HG02884 (cell line): ENCODE results near the gene CRAMP1.

Source experiments
- ATAC-seq: cut with Tn5 transposase; IDR thresholded peaks from one replicate; pipeline ENCODE4 v1.9.1; 2021; ENCODE audit warnings: mild to moderate bottlenecking, moderate library complexity; ENCODE audit not compliant: unreplicated experiment

Gene CRAMP1

DNA sequence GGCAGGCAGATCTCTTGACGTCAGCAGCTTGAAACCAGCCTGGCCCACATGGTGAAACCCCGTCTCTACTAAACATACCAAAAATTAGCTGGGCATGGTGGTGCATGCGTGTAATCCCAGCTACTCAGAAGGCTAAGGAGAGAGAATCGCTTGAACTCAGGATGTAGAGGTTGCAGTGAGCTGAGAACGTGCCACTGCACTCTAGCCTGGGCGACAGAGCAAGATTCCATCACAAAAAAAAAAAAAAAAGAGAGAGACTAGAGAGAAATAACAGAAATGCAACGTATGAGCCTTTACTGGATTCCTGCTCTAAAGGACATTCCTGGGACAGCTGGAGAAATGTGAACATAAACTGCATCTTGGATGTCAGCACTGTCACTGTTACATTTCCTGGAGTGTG, 11.1 kb upstream of the CRAMP1 start:
- no peak for ATAC-seq

DNA sequence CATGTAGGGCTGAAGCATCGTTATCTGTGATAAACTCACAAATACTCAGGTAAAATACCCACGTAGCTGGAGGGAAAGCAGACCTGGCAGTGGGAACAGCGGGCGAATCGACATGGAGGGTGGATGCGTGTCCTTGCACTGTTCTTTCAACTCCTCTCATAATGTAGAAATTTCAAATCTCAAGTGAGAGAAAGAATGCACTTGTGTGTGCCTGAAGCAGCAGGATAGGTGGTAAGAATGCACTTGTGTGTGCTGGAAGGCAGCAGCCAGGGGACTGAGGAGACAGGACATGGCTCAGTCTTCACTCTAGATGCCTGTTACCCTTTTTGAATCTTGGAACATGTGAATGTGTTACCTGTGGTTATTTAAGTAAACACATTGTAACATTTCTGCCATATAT, 10.7 kb upstream of the CRAMP1 start:
- no peak for ATAC-seq

DNA sequence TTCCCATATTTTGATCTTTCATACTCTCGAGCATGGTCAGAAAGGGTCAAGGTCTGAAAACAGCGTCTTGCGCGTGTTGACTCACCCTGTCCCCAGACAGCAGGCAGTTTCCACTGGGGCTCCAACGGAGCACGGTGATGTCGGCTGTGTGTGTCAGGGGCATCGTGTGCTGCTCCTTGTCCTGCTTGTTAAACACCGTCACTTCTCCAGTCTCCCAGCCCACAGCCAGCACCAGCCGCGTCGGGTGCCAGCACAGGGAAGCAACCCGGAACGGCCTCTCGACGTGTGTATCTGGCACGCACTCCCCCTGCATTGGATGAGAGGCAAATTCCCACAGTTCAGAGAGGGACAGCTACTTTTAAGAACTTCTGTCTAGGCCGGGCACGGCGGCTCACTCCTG, 9.9 kb upstream of the CRAMP1 start:
- no peak for ATAC-seq

DNA sequence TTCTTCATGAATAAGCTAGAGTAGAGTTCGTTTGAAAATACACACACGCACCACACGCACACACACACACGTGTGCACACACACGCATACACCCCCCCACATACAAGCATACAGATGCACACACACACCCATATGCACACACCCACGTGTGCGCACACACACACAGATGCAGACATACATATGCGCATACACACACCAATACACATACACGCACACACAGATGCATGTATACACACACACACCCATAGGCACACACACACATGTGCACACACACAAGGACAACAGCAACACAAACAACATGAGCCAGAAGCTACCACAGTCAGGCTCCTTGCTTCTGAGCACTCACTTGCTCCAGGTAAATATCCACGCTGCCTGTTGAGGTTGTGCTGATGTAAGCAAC, 5.4 kb upstream of the CRAMP1 start:
- ATAC-seq = no peak

DNA sequence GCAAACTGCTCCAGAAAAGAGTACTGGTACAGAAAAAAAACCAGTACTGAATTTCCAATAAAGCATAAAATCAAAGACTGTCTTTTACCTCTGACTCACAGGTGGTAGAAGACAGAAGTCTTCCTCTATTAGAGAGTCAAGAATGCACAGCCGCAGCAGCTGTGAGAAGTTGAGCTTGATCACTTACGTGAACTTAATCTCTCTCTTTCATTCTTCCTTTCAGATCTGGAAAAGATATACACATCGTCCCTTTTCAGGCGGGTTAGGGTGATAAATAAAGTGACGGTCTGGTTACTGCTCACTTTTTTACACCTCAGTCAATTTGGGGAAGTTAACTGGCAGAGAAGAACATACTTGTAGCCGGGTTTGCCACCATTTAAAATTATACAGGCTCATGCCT, 4.2 kb upstream of the CRAMP1 start:
- ATAC-seq = no peak

DNA sequence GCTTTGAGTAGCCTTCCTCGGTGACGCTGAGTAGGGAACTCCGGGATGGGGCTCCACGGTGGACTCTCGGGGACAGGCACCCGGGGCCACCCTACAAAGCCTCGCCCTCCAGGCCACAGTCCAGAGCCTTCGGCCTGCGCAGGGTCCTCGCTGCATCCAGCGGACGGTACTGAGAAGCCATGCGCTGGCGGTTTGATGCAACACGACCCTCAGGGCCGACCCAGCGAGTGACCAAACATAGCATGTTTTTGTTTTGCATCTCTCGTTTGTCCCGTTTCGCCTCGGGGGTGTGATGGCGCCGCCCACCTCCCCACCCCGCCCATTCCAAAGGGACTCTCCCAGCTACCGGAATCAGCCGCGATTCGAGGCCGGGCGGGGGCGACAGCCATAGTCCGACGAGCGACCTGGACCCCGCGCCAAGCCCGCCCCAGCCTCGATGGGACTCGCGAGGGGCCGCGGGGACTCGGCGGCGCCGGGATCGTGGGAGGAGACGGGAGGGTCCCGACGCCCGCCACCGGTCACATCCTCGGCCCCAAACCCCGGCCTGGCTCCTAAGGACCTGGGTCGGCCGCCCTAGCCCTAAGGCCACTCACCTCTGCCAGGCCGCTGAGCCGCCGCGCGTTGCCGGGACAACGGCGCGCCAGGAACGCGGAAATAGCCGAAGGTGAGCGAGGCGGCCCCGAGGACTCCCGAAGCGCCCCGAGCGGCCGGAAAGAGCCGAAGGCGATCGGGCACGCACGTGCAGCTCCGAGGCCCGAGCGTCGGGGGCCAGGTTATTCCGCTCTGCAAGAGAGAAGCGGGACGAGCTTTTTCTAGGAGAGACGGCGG, 1.9 kb upstream of the CRAMP1 start:
- ATAC-seq = no peak

DNA sequence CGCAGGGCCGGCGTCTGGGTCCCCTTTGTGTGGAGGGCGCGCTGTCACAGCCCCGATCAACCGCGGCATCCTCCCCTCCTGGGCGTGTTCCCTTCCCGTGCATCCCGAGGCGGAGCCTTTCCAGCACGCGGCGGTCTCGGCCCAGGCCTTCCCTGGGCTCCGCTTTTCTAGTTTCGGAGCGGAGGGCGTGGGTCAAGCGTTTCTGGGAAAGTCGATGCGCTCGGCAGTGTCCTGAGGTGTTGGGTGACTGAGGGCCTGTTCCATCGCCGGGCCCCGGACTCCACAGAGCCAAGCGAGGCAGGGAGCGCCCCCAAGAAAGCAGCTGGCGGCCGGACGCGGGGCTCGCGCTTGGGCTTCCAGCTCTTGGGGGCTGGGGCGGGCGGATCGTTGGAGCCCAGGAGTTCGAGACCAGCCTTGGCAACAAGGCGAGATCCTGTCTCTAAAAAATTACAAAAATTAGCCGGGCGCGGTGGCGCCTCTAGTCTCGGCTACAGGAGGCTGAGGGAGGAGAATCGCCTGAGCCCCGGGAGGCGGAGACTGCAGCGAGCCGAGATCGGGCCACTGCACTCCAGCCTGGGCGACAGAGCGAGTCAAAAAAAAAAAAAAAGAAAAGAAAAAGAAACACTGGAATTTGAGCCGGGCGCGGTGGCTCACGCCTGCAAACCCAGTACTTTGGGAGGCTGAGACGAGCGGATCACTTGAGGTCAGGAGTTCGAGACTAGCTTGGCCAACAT, 1.1 kb upstream of the CRAMP1 start:
- ATAC-seq = no peak

DNA sequence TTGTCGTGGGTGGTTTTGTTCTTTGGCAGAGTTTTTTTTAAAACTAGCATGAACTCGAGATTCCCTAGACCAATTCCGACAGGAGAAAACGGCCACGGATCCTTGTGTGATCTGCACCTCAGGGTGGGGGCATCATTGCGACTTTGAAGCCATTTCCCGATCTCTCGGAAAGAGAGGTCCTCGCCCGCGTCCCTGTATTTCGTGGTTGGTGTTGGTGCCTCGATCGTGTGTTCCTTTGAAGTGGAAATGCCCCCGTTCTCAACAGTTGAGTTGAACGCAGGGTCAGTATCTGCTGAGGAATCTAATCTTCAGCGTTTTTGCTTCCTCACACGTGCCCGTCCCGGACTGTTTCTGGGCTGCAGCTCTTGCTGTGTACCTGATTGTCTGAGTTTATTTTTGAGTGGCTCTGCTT, 1.1 kb downstream of the CRAMP1 start:
- no peak for ATAC-seq

DNA sequence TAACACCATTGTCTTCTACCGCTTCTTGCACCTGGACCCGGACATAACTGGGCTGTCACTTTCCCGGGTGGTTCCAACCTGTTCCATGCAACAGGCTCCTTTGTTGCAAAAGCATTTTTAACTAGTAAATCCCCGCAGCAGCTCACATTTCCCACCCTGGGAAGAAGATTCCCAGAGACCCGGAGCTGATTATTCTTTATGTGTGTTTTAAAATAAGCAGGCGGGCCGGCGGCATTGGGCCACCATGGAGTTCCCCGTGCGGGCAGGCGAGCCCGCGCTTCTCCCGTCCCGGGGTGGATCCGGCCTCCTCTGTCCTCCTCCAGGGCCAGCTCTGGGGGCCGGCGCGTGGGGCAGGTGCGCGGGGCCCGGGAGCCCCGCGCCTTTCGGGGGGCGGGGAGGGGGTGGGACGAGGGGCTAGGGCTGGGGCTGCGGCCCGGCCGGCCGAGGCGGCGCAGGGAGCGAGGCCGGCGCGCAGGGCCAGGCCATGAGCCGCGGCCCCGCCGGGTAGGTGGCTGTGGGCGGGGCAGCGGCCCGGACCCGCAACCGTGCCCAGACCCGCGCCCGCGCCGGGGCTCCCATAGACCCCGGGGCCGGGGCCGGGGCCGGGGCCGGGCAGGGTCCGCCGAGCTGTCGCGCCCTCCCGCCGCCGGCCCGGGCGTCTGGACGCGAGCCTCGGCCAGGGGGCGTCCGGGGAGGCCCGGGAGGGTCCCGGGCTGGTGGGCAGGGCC, 1.7 kb downstream of the CRAMP1 start:
- ATAC-seq = no peak

DNA sequence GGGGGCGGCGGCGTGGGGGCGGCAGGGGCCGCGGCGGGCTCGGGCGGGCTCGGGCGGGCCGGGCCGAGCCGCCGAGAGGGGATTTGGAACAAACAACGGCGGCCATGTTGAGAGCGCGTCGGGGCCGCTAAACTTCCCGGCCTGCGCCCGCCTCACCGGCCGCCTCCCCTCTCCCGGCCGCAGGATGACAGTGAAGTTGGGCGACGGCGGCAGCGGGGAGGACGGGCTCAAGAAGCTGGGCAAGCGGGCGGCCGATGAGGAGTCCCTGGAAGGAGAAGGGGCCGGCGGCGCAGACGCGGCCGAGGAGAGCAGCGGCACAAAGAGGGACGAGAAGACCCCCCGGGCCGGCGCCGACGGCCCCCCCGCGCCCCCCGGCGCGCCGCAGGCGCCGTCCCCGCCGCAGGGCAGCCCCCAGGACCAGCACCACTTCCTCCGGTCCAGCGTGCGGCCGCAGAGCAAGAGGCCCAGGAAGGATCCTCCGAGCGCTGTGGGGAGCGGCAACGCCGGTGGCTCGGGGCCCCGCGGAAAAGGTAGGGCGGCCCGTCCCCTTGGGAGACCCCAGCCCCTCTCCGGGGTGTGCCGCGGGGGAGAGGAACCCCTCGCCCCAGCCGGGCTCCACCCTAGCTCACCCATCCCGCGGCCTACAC, 2.4 kb downstream of the CRAMP1 start:
- ATAC-seq = no peak

DNA sequence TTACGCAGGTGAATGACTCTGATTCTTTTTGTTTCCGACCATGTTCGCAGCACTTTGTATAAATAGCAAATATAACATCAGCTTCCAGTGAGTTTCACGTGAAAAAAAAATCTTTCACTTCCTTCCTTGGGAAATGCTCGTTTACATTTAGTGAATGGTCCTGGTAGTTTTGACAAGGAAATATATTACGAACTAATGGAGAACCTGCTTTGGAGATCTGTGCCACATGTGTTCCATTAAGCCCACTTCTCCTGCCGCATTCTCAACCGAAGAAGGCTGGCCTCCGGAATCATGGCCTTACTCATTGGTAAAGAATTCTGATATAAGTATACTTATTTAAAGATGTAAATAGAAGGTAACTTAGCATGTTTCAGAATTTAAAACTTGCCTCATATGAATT, 3.6 kb downstream of the CRAMP1 start:
- ATAC-seq = no peak

DNA sequence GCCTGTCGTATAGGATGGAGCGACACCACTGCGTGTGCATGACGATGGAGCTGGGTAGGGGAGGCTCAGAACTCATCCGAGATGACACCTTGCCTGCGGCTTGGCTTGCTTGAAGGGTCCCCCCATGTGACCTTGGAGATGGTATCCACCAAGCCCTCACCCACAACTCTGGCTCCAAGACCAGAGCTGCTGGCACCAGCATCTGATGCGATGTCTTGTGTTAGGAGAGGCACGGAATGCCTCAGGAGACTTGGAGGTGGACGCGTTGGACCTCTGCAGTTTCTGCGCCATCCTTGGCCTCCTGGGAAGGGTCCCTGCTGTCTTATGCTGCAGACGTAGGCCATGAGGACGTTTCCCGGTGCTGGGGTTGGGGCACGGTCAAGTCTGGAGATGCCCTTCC, 7.8 kb downstream of the CRAMP1 start:
- no peak for ATAC-seq

DNA sequence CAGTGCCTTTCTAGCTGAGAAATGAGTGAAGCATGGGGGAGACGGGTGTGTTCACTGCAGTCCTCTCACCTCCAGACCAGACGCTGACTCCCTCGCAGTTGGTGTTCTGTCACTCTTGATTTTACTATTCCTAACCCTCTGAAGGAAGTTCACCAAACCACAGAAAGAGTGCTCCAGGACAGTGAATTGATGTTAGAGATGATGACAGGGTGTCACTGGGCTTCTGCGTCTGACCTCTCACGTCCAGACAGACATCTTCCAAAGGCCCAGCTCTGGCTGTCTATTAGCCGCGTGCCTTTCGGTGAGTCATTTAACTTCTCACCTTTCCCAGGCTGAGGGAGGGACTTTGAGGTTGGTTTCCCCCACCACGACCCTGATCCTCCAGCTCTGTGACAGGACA, 8.2 kb downstream of the CRAMP1 start:
- ATAC-seq = no peak

DNA sequence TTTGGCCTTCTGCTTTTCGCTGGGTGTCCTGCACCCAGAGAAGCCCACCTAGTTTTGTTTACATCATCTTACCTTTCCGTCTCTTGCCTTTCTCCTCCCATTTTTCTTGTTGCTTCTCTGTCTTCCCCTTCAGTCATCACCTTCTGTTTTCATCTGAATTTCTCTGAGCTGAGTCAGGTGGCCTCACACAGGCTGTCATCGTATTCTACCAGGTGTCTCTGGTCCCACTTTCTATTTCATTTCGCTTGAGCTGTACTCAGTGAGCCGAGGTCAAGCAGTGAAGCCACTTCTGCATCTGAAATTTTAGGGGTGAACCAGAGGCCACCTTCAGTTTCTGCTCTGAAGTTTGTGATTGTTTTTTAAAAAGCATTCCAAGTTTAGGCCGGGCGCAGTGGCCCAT, 9.7 kb downstream of the CRAMP1 start:
- ATAC-seq = no peak

DNA sequence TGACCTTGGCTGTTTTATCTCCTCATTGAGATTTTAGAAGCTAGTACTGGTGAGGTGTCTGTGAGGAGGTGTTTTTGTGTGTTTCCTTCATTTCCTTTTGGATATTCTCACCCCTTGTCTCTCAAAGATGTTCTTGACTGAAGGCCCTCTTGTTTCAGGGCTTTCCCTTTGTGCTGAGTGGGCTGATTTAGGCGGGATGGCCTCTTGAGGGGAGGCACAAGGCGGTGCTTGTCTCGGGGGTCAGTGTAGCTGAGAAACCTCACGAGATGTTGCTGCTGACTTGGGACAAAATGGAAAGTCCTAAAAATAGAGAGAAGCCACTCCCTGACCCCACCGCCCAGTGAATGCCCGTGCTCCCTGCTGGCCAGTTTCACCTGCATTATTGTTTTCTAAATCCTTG, 14.2 kb downstream of the CRAMP1 start:
- ATAC-seq = no peak

DNA sequence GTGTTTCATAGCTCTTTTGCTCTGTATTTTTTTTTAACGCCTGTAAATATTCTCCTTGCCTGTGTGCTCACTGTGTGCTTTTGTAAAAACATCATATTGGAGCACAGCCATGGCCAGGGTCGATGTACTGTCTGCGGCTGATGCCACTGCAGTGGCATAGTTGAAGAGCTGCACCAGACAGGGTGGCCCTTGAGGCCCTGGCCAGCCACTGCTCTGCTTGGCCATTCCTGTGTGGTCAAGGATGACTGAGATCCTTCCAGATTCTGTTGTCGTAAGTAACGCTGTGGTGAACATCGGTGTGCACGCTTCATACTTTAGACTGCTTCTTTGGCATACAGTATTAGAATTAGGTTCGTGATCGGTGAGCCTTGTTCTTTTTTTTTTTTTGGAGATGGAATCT, 14.6 kb downstream of the CRAMP1 start:
- no peak for ATAC-seq

DNA sequence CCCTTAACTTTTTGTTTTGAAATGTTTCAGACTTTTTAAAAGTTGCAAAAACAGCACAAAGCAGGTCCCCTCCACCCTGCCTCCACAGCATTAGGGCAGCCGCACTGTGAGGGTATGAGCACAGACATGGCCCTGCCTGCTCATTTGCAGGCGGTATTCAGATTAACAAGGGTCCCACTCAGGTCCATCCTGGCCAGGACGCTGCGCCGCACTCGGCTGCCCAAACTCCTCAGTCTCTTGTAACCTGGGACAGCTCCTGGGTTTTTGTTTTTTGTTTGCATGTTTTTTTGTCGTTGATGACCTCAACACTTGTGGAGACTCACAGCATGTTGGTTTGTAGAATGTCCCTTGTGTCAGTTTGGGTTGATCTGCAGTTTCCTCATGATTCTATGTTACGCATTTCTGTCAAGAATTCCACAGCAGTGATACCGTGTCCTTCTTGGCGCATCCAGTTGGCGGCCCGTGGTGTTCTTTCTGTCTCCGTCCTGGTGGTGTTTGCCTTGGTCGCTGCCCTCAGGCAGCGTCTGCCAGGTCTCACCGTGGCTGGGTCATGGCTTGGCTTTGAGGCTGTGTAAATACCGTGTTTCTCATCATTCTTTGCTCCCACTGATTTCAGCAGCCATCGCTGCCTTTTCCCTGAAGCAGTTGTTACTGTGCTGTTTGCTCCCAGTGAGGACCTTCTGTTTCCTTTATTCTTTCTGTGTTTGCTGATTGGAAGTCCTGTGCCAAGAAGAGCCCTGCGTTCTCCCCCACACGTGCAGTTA, 18.5 kb downstream of the CRAMP1 start:
- ATAC-seq = no peak

DNA sequence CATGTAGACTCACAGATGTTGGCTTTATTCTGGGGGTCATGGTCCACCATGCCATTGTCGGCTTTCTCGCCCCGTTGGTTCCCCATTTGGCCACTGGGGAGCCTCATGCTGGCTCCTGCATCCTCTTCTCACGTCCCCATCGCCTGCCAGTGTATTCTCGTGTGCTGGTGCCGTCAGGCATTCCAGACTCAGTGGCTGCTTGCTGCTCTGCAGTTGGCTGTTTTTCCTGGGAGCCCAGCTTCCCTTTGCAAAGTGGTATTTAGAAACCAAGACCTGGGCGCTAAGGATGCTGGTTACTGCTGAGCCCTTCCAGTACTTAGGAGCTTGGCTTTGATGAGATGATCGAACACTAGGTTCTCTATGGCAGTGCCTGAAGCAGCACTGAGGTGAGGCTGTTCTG, 19.1 kb downstream of the CRAMP1 start:
- ATAC-seq = no peak

DNA sequence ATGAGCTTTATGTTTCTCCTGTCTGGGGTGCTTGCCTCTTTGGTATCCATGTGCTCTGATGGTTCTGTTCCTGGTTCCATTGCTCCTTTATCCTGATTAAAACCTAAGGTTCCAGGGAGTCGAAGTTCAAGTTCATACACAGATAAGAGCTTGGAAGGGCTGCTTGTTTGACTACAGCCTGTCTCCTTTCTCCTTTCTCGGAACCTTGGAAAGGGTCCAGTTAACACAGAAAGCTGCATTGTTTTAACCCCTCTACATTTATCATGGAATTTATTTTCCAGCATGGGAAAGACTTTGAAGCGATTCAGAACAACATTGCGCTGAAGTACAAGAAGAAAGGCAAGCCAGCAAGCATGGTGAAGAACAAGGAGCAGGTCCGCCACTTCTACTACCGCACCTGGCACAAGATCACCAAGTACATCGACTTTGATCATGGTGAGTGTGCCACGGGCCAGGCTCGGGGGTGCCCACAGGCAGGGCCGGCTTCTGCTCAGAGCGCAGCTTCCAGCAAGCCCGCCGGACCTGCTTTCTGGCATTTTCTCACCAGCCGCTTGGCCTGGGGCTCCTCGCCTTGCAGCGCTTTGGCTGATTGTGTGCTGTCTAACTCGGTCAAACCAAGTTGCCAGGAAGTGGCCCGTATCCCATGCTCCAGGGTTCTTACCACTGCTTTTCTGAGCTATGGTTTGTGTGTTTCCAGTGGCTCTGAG, 19.9 kb downstream of the CRAMP1 start:
- no peak for ATAC-seq

DNA sequence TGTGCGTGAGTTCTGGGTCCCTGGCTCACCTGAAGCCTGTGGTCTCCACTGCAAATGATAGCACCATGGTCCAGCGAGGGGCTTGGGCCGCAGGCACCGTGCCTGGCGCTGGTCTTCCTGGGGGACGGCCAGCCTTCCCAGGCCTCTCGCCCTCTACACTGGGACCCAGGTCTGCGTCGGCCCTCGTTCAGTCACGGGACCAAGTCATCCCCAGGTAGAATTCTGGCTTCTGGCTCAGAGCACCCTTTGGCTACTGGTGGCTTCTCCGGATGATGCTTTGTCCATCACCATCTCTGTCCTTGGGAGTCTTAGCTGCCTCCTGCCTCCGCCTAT, 20.4 kb downstream of the CRAMP1 start:
- ATAC-seq = no peak
